Measurements from ENCODE around the gene CACNA2D2.
A peak's percentile ranks its signal among the peaks of the same experiment; 100 is the strongest.

The CACNA2D2 gene

GRCh38 chr3:50337175-50337861 is 166.1 kb downstream of the CACNA2D2 start:
- no peak for TF ChIP-seq CTCF (conservative IDR thresholded peaks at IDR 0.05; ENCODE audit: low read length)
- DNase-seq (ENCODE audit: low read depth) = peak; percentile 99
- H3K4me3 ChIP-seq (ENCODE audit: low read length) = peak overlapping the region; percentile 94

GRCh38 chr3:50336452-50337174 is 166.8 kb downstream of the CACNA2D2 start:
- peak; percentile 25 for DNase-seq (ENCODE audit: low read depth)
- peak overlapping the region; percentile 94 for H3K4me3 ChIP-seq (ENCODE audit: low read length)
- TF ChIP-seq CTCF (conservative IDR thresholded peaks at IDR 0.05; ENCODE audit: low read length) = no peak; the same call in 1 of the 2 replicates

- no peak overlapping the region; the same call in 1 of the 2 replicates for H3K4me3 ChIP-seq (ENCODE audit: low read length)
- DNase-seq (ENCODE audit: low read depth) = no peak
- no peak for TF ChIP-seq CTCF (conservative IDR thresholded peaks at IDR 0.05; ENCODE audit: low read length)
These were observed 168.9 kb downstream of the CACNA2D2 start for GRCh38 chr3:50334339-50335075.

GRCh38 chr3:50333744-50334328 is 169.6 kb downstream of the CACNA2D2 start:
- no peak for TF ChIP-seq CTCF (conservative IDR thresholded peaks at IDR 0.05; ENCODE audit: low read length)
- peak; percentile 74 for DNase-seq (ENCODE audit: low read depth)
- H3K4me3 ChIP-seq (ENCODE audit: low read length) = no peak overlapping the region; the same call in 1 of the 2 replicates

- TF ChIP-seq CTCF (conservative IDR thresholded peaks at IDR 0.05; ENCODE audit: low read length) = no peak
These were observed 172.0 kb downstream of the CACNA2D2 start for GRCh38 chr3:50331364-50331907.

GRCh38 chr3:50330330-50330729 is 173.1 kb downstream of the CACNA2D2 start:
- H3K4me3 ChIP-seq (ENCODE audit: low read length) = no peak overlapping the region
- no peak for TF ChIP-seq CTCF (conservative IDR thresholded peaks at IDR 0.05; ENCODE audit: low read length)
- DNase-seq (ENCODE audit: low read depth) = no peak

More at GRCh38 chr3:50331364-50331907, 172.0 kb downstream of the CACNA2D2 start:
- no peak for DNase-seq (ENCODE audit: low read depth)
- no peak overlapping the region for H3K4me3 ChIP-seq (ENCODE audit: low read length)

Data from AG10803 (cell line).